HG02852 (cell line): ENCODE data around the gene CDH18.

Experiments used
- ATAC-seq: cut with Tn5 transposase; IDR thresholded peaks from one replicate; pipeline ENCODE4 v1.9.1; 2021; ENCODE audit warnings: mild to moderate bottlenecking, moderate library complexity; ENCODE audit not compliant: unreplicated experiment

Gene CDH18

GRCh38 chr5:19496056-19496455 is 491.9 kb downstream of the CDH18 start:
- no peak for ATAC-seq

GRCh38 chr5:19492861-19493260 is 495.1 kb downstream of the CDH18 start:
- ATAC-seq: no peak

- ATAC-seq: no peak
Measured at GRCh38 chr5:19488786-19489185, 499.2 kb downstream of the CDH18 start.

- no peak for ATAC-seq
Measured at GRCh38 chr5:19487480-19487879, 500.5 kb downstream of the CDH18 start.

GRCh38 chr5:19479562-19479961 is 508.4 kb downstream of the CDH18 start:
- ATAC-seq: no peak

- ATAC-seq: no peak
Measured at GRCh38 chr5:19462019-19462418, 526.0 kb downstream of the CDH18 start.

- ATAC-seq: no peak
Measured at GRCh38 chr5:19424506-19424905, 563.5 kb downstream of the CDH18 start.
